ENCODE measurements around the gene RAPGEF6.

DNA sequence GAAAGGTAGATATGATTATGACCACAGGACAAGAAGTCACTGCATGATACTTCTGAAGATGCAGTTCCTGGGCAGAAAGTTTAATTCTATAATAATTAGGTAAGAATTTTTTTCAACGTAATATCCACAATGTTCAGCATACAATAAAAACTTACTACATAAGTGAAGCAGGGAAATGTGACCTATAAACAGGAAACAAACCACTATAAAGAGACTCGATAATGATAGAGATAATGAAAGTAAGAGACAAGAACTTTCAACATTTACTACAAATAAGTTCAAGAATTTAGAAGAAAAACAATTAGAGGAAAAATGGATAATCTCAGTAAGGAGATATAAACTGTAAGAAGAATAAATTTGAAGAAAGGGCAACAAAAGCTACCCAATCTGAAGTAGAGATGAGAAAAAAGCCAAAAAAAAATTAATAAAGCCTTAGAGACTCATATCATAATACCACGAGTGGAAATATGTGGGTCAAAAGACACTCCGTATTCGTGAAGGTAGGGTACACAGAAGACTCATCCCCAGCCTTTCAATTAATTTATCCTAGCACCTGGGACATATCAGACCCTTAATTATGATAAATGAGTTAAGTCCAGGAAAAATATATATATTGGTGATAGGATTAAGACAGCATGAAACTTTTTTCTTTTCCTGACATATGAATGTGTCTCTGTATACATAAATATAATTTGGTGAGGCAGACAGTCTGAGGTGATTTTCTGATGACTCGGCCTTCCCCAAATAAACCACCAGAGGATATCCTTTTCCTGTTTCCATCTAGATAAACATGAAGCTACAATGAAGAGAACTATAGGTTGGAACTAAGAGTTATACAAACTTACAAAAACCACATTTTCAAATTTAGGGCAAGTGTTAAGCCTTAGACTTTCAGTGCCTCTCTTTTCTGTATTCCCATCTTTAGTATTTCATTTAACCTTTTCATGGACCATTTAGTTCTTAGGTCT is 120.4 kb downstream of the RAPGEF6 start:
- TF ChIP-seq, protein P1, sequence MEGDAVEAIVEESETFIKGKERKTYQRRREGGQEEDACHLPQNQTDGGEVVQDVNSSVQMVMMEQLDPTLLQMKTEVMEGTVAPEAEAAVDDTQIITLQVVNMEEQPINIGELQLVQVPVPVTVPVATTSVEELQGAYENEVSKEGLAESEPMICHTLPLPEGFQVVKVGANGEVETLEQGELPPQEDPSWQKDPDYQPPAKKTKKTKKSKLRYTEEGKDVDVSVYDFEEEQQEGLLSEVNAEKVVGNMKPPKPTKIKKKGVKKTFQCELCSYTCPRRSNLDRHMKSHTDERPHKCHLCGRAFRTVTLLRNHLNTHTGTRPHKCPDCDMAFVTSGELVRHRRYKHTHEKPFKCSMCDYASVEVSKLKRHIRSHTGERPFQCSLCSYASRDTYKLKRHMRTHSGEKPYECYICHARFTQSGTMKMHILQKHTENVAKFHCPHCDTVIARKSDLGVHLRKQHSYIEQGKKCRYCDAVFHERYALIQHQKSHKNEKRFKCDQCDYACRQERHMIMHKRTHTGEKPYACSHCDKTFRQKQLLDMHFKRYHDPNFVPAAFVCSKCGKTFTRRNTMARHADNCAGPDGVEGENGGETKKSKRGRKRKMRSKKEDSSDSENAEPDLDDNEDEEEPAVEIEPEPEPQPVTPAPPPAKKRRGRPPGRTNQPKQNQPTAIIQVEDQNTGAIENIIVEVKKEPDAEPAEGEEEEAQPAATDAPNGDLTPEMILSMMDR (IDR thresholded peaks at IDR 0.05): no peak
- TF ChIP-seq POLR2A (IDR thresholded peaks at IDR 0.05): no peak
